Tibial nerve (tissue), 4 donors: ENCODE results near the gene IGFBP1.

Experiments
- CTCF ChIP-seq, 5 experiments: fragments of 200-600 bp in 3 of 5; fragments of 450-650 bp in 2 of 5; sonication (generic) in 3 of 5; IDR thresholded peaks; one replicate each; pipeline ENCODE4 v1.5.1; 2016 to 2019; ENCODE audit warnings: antibody characterized with exemption in 5 of 5, mild to moderate bottlenecking in 3 of 5, moderate library complexity in 2 of 5
- EP300 ChIP-seq, 2 donors: sonication (generic); formaldehyde crosslinking; IDR thresholded peaks; one replicate each; pipeline ENCODE4 v1.6.1; 2017; ENCODE audit warnings: antibody characterized with exemption in 2 of 2, mild to moderate bottlenecking in 1 of 2

DNA sequence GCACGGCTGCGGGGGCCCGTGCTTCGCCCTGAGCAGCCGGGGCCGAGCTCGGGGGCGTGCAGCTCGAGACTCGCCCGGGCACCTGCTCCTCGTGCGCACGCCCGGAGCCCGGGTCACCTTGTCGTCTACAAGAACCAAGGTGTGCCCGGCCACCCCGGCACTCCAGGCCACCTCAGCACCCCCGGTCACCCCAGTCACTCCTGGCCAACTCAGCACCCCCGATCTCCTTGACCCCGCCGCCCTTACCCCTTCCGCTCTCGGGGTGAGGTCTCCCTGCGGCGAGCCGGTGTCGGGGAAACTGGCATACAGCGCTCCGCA, 33.1 kb downstream of the IGFBP1 start:
- no peak for TF ChIP-seq EP300 (IDR thresholded peaks at IDR 0.05)
- no peak for TF ChIP-seq CTCF (IDR thresholded peaks at IDR 0.05)
